Activated naive CD4-positive, alpha-beta T cell treated with anti-CD3 and anti-CD28 coated beads, Interleukin-2, amount 10 ng/mL, durations not matched to agents 7 days and 5 days (primary cell): ENCODE results near the gene PDZRN3.

ENCODE experiments used
- CTCF ChIA-PET: fragments of 350-600 bp; sonication (Branson Sonifier 250); formaldehyde crosslinking; loops from one replicate; lab custom pipeline; 2021; ENCODE audit warnings: antibody characterized with exemption; lab: Charles Lee
- DNase-seq: peaks from one replicate; pipeline ENCODE4 v3.0.0-alpha.2; 2020
- H3K27ac Mint-ChIP-seq: one replicate; pipeline ENCODE4 v1.8.0; 2021; ENCODE audit warnings: mild to moderate bottlenecking, moderate library complexity, mixed read lengths
- H3K27me3 Mint-ChIP-seq: one replicate; pipeline ENCODE4 v1.8.0; 2021; ENCODE audit warnings: mild to moderate bottlenecking, mixed read lengths
- H3K36me3 Mint-ChIP-seq: one replicate; pipeline ENCODE4 v1.8.0; 2021; ENCODE audit warnings: mixed read lengths
- H3K4me1 Mint-ChIP-seq: one replicate; pipeline ENCODE4 v1.8.0; 2021; ENCODE audit warnings: mixed read lengths
- H3K4me3 Mint-ChIP-seq: one replicate; pipeline ENCODE4 v1.8.0; 2021; ENCODE audit warnings: mild to moderate bottlenecking, moderate library complexity, mixed read lengths
- H3K9me3 Mint-ChIP-seq: one replicate; pipeline ENCODE4 v1.8.0; 2021; ENCODE audit warnings: mixed read lengths

Gene PDZRN3

DNA sequence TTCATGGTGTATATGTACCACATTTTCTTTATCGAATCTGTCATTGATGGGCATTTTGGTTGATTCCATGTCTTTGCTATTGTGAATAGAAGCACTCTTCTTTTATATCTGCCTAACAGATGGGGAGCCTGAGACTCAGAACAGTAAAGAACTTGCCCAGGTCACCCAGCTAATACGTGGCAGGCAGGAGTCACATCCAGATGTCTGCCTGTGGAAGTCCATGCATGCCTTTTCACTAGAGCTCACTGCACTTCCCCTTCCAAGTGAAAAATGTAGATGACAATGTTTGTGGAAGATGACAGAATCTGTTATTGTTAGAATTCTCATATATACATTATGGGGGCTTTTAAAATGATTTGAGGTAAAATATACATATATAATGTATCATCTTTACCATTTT, 165.0 kb downstream of the PDZRN3 start:
- no peak overlapping the region for H3K27ac Mint-ChIP-seq
- H3K36me3 Mint-ChIP-seq, result no peaks in the 10 kb centered on the region
- H3K4me3 Mint-ChIP-seq, result no peak overlapping the region
- H3K4me1 Mint-ChIP-seq, result no peaks in the 10 kb centered on the region
- H3K27me3 Mint-ChIP-seq, result no peaks in the 10 kb centered on the region
- CTCF ChIA-PET, result no interaction called here
- DNase-seq, result no peak
- H3K9me3 Mint-ChIP-seq, result no peaks in the 10 kb centered on the region

DNA sequence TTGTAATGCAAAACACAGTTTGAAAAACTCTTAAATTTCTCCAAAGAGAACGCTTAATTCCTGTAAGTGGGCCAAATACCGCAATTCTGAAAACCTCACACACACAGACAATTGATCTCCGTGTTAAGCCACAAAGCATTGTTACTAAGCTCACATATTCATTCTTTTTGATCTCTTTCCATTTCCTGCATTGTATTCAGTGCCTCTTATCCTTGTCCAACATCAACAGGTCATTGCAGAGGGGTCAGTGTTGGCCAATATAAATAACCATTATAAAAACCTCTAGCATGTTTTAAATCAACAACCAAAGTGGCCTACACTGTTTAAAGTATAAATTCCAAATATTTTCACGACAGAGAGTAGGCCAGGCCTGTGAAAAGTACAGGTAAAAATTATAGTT, 171.1 kb downstream of the PDZRN3 start:
- no peaks in the 10 kb centered on the region for H3K4me1 Mint-ChIP-seq
- H3K4me3 Mint-ChIP-seq, result no peak overlapping the region
- CTCF ChIA-PET, result interaction anchor here (0.6 to 1.8 kb wide), 2 partner anchors 10 to 48 kb away, joined by 3 to 5 read pairs; no protein-coding TSS in a partner anchor
- no peak overlapping the region for H3K27ac Mint-ChIP-seq
- H3K36me3 Mint-ChIP-seq, result no peaks in the 10 kb centered on the region
- H3K9me3 Mint-ChIP-seq, result no peaks in the 10 kb centered on the region
- H3K27me3 Mint-ChIP-seq, result no peaks in the 10 kb centered on the region
- no peak for DNase-seq

DNA sequence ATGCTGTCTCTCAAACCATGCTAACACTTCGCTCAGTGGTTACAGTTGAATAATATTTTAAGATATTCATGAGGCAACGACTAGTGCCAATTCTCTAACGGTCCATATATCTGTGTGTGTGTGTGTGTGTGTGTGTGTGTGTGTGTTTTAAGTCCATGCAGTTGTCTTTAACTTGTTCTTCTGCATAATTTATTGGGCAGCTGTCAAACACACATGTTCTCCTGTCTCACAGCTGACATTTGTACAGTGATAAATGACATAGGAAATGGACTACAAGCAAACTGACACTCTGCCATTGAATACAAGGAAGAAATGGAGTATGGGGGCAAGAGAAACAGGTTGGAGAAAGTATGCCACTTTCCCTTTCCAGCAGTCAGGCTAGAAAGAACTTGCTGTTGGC, 172.0 kb downstream of the PDZRN3 start:
- Mint-ChIP-seq H3K4me3 (no peak overlapping the region), H3K4me1 (no peaks in the 10 kb centered on the region), H3K27ac (no peak overlapping the region), H3K36me3 (no peaks in the 10 kb centered on the region), H3K27me3 (no peaks in the 10 kb centered on the region), H3K9me3 (no peaks in the 10 kb centered on the region)
- DNase-seq, result no peak
- CTCF ChIA-PET, result no interaction called here

DNA sequence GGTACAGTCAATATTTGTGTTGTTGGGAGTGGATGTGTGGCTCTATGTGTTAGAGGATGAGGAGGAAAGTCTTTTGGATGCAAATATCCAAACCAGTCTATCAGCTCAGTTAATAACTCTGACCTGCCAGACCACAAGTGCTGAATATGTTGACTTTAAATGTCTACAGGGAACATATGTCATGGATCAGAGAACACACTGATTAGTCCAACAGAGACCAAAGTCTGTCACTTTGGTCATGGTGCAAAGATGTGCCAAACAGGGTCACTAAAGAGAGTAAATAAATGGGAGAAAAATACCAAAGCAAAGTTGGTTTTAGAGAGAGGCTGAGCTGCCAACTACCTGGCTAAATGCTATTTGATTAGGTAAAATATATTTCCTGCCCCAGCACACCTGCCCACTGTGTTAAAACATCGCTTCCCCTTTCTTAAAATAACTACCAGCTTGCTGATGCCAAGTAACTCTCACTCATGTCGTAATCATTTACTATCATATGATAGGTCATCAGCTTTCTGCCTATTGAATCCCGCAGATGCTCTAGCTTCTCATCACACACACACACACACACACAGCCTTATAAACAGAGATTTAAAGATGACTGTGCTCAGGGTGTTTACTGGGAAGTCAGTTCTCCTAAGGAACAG, 173.3 kb downstream of the PDZRN3 start:
- CTCF ChIA-PET, result no interaction called here
- no peak overlapping the region for H3K27ac Mint-ChIP-seq
- H3K4me1 Mint-ChIP-seq, result no peaks in the 10 kb centered on the region
- no peaks in the 10 kb centered on the region for H3K36me3 Mint-ChIP-seq
- H3K4me3 Mint-ChIP-seq, result no peak overlapping the region
- H3K9me3 Mint-ChIP-seq, result no peaks in the 10 kb centered on the region
- no peaks in the 10 kb centered on the region for H3K27me3 Mint-ChIP-seq
- DNase-seq, result no peak

DNA sequence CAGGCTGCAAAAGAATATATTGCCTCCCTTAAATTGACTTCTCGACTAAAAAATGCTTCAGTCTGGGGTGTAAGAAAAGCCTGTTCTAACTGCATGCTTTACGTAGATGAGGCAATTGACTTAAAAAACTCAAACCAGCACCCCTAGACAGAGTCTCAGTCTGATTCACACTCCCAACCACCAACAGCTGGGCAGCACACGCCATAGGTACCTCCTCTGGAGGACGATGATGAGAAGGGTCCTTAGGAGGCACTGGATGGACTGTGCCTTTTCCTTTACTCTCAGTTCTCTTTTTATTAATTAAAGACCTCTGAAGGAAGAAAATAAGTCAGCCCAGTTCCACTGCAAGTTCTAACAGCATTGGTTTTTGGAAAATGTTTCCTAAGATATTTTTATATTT, 175.0 kb downstream of the PDZRN3 start:
- no peak overlapping the region for H3K27ac Mint-ChIP-seq

DNA sequence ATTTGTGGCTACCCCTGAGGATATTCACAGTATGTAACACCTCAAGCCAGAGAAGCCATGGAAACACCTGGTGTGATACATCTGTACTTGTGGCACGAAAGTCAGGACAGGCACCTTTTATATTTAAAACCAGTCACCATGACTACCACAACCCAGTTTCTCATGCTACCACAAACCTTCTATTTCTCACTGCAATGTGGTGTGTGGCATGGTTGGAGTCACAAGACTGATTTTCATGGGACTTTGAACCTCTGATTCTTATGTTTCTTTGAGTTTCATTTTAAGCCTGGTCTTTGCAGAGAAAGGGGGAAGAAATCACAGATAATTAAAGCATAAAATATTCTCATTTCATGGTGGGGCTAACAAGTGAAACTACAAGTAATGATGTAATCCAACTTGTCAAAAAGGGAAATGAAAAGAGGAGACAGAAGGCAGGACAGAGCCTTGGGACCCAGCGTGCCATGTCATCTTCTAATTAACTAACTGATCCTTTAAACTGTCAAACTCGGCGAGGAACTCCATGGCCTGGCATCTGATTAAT, 175.9 kb downstream of the PDZRN3 start:
- Mint-ChIP-seq H3K36me3 (no peaks in the 10 kb centered on the region), H3K27me3 (no peaks in the 10 kb centered on the region), H3K9me3 (no peaks in the 10 kb centered on the region), H3K4me3 (no peak overlapping the region), H3K4me1 (no peaks in the 10 kb centered on the region), H3K27ac (no peak overlapping the region)
- no peak for DNase-seq
- CTCF ChIA-PET, result interaction anchor here (1.1 kb wide), 1 partner anchor 53 kb away, joined by 3 read pairs; no protein-coding TSS in a partner anchor

More for the DNA sequence above, 175.0 kb downstream of the PDZRN3 start:
- Mint-ChIP-seq H3K9me3 (no peaks in the 10 kb centered on the region), H3K4me1 (no peaks in the 10 kb centered on the region), H3K36me3 (no peaks in the 10 kb centered on the region), H3K4me3 (no peak overlapping the region), H3K27me3 (no peaks in the 10 kb centered on the region)
- CTCF ChIA-PET, result interaction anchor here (1.5 kb wide), 1 partner anchor 8 kb away, joined by 3 read pairs; no protein-coding TSS in a partner anchor
- DNase-seq, result no peak

DNA sequence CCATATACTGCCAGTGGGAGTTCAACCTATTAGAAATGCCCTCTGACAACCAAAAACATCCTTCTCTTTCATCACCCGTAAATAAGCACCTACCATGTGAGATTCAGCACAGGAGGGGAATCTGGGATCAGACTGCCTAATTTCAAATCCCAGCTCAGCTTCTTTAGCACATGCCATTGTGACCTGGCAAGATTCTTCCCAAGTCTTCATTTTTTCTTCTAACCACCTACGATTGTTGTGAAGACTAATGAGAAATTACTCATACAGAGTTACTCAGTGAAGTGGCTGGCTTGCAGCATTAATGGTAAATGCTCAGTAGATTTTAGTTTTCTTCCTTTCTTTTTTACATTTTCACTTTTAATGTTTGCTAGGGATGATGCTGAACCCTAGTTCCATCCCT, 176.7 kb downstream of the PDZRN3 start:
- H3K9me3 Mint-ChIP-seq, result no peaks in the 10 kb centered on the region
- no peaks in the 10 kb centered on the region for H3K4me1 Mint-ChIP-seq
- CTCF ChIA-PET, result interaction anchor here (1.1 kb wide), 1 partner anchor 54 kb away, joined by 3 read pairs; no protein-coding TSS in a partner anchor
- H3K27ac Mint-ChIP-seq, result no peak overlapping the region
- DNase-seq, result no peak
- H3K27me3 Mint-ChIP-seq, result no peaks in the 10 kb centered on the region
- no peak overlapping the region for H3K4me3 Mint-ChIP-seq
- no peaks in the 10 kb centered on the region for H3K36me3 Mint-ChIP-seq

DNA sequence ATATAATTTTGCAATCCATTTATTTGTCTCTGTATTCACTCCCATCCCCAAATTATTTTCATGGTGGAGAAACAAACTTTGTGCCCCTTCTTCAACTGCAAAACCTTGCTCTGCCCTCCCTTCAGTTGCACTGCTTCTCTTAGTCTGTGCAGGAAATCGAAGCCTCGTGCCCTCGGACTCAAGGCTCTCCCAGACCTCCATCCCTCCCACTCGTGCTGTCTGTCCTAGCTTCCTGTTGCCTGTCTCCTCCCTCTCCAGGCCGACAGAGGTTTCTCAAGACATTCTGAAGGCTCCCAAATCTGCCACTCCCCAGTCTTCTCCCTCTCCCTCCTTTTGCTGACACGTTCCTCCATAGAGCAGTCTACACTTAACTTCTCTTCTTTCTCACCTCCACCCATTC, 177.6 kb downstream of the PDZRN3 start:
- no peak for DNase-seq
- Mint-ChIP-seq H3K36me3 (no peaks in the 10 kb centered on the region), H3K4me1 (no peaks in the 10 kb centered on the region), H3K27me3 (no peaks in the 10 kb centered on the region), H3K4me3 (no peak overlapping the region), H3K9me3 (no peaks in the 10 kb centered on the region), H3K27ac (no peak overlapping the region)
- CTCF ChIA-PET, result no interaction called here

DNA sequence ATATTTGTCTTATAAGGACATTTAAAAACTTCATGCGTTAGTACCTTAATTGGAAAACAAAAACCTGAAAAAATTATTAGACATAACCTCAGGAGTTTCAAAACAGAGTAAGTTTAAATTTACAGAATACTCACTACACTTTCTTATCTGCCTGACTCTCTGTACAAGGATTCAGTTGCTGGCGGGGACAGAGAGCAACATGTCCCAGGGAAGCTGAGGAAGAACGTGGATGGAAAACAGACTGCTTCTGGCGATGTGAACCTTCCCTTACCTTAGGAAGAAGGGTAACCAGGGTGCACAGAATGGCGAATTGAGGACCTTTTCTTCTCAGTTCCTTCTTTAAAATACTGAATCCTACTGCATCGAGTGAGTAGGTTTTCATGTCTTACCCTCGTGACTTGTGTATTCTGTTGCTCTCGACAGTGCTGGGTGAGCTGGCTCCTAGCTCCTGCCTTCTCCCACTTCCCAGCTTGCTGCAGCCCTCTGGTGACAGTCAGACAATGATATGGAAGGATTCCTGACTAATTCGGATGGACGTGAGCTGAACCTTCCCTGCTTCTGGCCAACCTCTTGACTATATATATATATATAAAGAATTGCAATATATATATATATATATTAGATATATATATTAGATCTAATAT, 178.2 kb downstream of the PDZRN3 start:
- no peak for DNase-seq
- Mint-ChIP-seq H3K36me3 (no peaks in the 10 kb centered on the region), H3K27ac (no peak overlapping the region), H3K4me3 (no peak overlapping the region), H3K9me3 (no peaks in the 10 kb centered on the region), H3K27me3 (no peaks in the 10 kb centered on the region), H3K4me1 (no peaks in the 10 kb centered on the region)
- CTCF ChIA-PET, result no interaction called here

DNA sequence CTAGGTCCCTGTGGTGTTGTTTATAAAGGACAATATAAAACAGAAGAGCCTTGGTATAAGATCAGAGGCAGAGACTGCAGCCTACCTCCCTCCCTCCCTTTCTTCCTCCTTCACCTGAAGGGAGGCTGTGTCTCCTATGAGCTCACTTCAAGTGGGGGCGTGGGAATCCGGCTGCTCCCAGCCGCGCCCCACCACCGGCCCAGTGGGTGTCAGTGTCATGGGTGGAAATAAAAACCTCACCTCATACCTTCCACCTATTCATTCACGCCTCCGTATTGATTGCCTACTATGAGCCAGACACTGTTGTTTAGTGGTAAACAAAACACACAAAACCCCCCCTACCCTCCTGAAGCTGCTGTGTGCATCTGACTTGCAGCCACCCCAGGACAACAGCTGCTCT, 181.9 kb downstream of the PDZRN3 start:
- Mint-ChIP-seq H3K9me3 (no peaks in the 10 kb centered on the region), H3K36me3 (no peaks in the 10 kb centered on the region), H3K27ac (no peak overlapping the region), H3K4me3 (no peak overlapping the region), H3K4me1 (no peaks in the 10 kb centered on the region), H3K27me3 (no peaks in the 10 kb centered on the region)
- DNase-seq, result no peak
- CTCF ChIA-PET, result no interaction called here

DNA sequence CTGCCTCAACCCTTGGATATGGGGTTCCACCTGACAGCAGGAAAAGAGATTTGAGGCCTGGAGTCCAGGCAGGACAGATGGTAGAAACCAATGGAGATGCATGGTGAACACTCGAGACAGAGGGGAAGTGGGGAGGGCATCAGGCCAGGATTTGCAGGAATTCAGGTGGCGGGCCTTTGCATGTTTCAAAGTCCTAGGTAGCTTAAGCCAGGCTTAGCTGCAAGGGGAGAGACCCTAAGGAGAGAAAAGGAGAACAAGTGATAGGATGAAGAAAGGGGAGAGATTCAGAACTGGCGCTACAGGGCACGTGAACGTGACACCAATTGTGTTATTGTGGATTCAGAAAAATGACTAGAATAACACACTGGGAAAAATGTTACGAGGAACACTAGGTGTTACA, 182.6 kb downstream of the PDZRN3 start:
- CTCF ChIA-PET, result interaction anchor here (1.2 kb wide), 1 partner anchor 8 kb away, joined by 3 read pairs; no protein-coding TSS in a partner anchor
- Mint-ChIP-seq H3K9me3 (no peaks in the 10 kb centered on the region), H3K27me3 (no peaks in the 10 kb centered on the region), H3K27ac (no peak overlapping the region), H3K4me3 (no peak overlapping the region), H3K4me1 (no peaks in the 10 kb centered on the region), H3K36me3 (no peaks in the 10 kb centered on the region)
- DNase-seq, result no peak

DNA sequence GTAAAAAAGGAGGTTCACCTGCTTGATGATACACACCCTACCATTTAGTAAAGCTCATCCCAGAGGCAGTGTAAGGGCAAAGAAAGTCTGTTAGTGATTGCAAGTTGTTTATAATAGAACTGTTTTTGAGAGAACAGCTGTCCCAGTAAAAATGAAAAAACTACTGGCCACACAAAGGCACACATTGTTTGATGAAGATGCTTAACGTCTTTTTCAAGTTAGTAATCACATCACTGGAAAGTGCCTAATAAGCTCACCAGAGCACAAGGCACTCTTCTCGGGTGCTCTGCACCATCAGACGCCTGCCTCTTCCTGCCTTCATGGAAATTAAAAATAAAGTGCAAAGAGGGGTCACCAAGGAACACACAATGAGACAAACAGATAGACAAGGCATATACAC, 186.9 kb downstream of the PDZRN3 start:
- Mint-ChIP-seq H3K27ac (no peak overlapping the region), H3K27me3 (peaks cover 5% of the 10 kb centered on the region), H3K36me3 (no peaks in the 10 kb centered on the region), H3K4me1 (no peaks in the 10 kb centered on the region), H3K9me3 (no peaks in the 10 kb centered on the region), H3K4me3 (no peak overlapping the region)
- CTCF ChIA-PET, result no interaction called here
- no peak for DNase-seq

DNA sequence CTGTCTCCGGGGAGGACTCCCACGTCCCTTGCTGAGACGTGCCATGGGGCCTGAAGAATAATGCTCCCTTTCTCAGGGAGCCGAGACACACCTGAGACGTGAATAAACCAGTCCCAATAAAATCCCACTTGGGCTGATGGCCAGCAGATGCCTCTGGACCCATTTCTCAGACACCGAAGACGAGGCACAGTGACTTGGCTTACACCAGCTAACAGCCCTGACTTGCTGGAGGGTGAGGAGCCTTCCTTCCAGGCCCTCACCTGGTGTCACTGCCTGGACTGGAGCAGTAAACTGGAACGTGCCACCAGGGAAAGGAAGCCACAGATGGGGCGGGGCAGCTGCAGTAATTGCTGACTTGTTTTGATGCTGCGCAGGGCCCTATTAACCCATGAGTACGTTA, 189.7 kb downstream of the PDZRN3 start:
- Mint-ChIP-seq H3K4me1 (no peaks in the 10 kb centered on the region), H3K4me3 (no peak overlapping the region), H3K9me3 (no peaks in the 10 kb centered on the region), H3K36me3 (no peaks in the 10 kb centered on the region), H3K27me3 (peaks cover 5% of the 10 kb centered on the region), H3K27ac (no peak overlapping the region)
- no peak for DNase-seq
- CTCF ChIA-PET, result no interaction called here

DNA sequence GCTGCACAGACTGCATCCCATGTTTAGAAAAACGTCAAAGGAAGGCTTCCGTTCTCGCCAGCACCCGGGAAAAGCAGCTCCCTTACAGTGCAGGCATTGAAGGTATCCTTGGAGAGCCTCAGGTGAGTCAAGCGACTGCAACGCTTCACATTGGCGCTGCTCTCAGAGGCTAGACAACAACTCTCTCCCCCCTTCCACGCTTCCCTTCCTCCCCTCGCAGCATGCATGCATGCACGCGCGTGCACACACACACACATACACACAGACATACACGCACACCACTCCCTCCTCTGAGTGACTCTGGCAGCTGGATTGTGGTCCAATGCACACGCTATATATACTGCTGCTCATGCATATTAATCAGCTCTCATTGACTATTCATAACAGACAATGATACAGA, 191.1 kb downstream of the PDZRN3 start:
- DNase-seq, result no peak
- H3K4me3 Mint-ChIP-seq, result no peak overlapping the region
- no peak overlapping the region for H3K27ac Mint-ChIP-seq
- no peaks in the 10 kb centered on the region for H3K9me3 Mint-ChIP-seq
- H3K36me3 Mint-ChIP-seq, result no peaks in the 10 kb centered on the region
- peaks cover 5% of the 10 kb centered on the region for H3K27me3 Mint-ChIP-seq
- no peaks in the 10 kb centered on the region for H3K4me1 Mint-ChIP-seq
- CTCF ChIA-PET, result interaction anchor here (1.1 kb wide), 1 partner anchor 332 kb away, joined by 3 read pairs; no protein-coding TSS in a partner anchor

DNA sequence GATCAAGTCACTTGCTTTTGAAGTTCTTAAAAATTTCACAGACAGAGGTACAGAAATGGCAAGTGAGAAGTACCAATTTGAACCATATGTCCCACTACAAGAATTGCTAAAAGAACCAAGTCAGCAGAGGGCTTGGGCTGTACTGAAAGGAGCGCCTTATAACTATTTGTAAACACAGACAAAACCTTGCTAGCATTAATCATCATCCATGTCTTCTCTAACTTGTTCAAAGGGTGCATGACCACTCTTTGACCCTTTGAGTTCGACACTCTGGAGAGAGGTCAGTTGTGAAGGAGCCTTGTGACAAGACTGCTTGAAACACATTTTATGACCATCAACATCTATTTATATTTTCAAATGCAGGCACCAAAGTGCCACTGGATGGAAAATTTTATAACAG, 191.7 kb downstream of the PDZRN3 start:
- Mint-ChIP-seq H3K9me3 (no peaks in the 10 kb centered on the region), H3K27me3 (peaks cover 5% of the 10 kb centered on the region), H3K4me3 (no peak overlapping the region), H3K4me1 (no peaks in the 10 kb centered on the region), H3K36me3 (no peaks in the 10 kb centered on the region), H3K27ac (no peak overlapping the region)
- no peak for DNase-seq
- CTCF ChIA-PET, result interaction anchor here (1.0 to 2.7 kb wide), 2 partner anchors 11 to 332 kb away, joined by 3 to 10 read pairs; no protein-coding TSS in a partner anchor
